Fibroblast of pulmonary artery (primary cell): ENCODE data around the gene CD200.

ENCODE experiments used
- DNase-seq: peaks from one replicate; pipeline ENCODE4 v3.0.0-alpha.2; 2010; ENCODE audit warnings: low read depth
- H3K4me3 ChIP-seq: replicated peaks from 2 replicates; pipeline ENCODE4 v1.5.1; 2011; ENCODE audit warnings: low read depth, mild to moderate bottlenecking, control low read depth, low read length, moderate library complexity
- TF ChIP-seq, protein P1 (sequence below): IDR thresholded peaks from 2 replicates; pipeline ENCODE4 v1.5.1; 2011; ENCODE audit warnings: mild to moderate bottlenecking, control low read depth, low read length, inconsistent platforms; ENCODE audit errors: missing control alignments

The CD200 gene

DNA sequence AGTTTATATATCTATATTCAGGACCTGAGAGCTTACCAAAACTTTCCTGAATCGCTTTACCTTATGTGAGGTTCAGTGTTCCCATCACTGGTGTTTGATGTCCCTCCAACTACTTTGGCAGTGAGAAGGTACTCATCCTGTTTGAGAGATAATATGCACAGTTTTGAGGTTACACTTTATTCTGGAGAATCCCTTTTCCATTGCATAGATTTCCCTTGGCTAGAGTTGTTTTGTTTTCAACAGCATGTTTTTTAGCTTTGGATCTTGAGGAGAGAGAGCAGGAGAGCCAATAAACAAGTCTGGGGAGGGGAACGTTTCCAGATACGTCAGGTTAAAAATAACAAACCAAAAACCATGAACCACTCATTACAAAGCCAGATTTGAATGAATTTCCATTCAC is 33.6 kb downstream of the CD200 start:
- TF ChIP-seq, protein P1, sequence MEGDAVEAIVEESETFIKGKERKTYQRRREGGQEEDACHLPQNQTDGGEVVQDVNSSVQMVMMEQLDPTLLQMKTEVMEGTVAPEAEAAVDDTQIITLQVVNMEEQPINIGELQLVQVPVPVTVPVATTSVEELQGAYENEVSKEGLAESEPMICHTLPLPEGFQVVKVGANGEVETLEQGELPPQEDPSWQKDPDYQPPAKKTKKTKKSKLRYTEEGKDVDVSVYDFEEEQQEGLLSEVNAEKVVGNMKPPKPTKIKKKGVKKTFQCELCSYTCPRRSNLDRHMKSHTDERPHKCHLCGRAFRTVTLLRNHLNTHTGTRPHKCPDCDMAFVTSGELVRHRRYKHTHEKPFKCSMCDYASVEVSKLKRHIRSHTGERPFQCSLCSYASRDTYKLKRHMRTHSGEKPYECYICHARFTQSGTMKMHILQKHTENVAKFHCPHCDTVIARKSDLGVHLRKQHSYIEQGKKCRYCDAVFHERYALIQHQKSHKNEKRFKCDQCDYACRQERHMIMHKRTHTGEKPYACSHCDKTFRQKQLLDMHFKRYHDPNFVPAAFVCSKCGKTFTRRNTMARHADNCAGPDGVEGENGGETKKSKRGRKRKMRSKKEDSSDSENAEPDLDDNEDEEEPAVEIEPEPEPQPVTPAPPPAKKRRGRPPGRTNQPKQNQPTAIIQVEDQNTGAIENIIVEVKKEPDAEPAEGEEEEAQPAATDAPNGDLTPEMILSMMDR = no peak
- H3K4me3 ChIP-seq = no peak overlapping the region
- DNase-seq = no peak

DNA sequence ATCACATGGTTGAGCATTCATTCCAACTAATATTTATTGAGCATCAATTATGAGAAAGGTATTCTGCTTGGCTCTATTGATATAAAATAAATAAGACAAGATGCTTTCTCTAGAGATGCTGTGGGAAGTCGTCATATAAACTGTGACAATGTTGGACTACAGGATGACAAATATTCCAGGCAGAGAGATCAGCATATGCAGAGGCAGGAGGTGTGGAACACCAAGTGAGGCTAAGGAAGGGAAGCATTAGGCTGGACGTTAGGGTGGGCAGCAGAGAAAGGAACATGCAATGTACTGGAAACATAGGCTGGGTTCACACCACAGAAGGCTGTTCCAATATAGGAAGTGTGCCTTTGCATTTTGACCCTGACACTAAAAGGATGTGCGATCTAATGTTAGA is 38.6 kb downstream of the CD200 start:
- H3K4me3 ChIP-seq = no peak overlapping the region
- TF ChIP-seq, protein P1 = no peak
- DNase-seq = no peak

DNA sequence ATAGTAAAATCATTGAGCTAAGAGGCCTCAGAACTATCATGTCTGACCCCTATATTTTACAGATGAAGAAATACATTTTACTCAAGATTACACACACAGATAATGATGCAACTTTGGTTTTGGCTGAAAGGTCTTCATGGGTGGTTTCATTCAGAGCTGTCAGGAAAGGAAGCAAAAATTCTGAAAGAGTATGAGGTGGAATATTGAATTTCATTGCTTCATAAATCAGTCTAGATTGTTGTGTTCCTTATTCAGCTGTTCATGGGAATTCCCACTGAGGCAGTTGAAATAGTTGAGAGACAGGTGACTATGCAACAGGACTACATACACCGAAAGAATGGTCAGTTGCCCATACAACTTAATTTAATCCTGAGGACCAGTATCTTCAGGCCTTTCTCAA is 39.4 kb downstream of the CD200 start:
- TF ChIP-seq, protein P1 = no peak
- H3K4me3 ChIP-seq = no peak overlapping the region
- DNase-seq = no peak

DNA sequence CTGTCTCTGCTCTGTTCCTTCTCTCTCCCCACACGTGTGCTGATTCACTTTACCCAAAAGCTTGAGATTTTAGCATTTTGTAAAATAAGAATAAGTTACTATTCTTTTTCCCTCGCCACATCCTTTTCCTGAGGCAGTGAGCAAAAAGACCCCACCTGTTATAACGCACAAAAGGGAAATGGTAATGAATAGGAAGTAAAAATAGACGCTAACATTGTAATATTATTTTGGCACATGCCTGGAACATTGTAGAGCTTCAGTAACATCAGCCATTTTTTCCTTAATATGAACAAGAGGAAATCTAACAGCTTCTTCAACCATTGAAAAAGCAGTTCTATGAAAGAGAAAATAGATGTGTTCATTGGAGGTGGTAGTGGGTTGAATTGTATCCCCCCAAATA is 40.5 kb downstream of the CD200 start:
- no peak overlapping the region for H3K4me3 ChIP-seq
- DNase-seq = no peak
- TF ChIP-seq, protein P1 = no peak

DNA sequence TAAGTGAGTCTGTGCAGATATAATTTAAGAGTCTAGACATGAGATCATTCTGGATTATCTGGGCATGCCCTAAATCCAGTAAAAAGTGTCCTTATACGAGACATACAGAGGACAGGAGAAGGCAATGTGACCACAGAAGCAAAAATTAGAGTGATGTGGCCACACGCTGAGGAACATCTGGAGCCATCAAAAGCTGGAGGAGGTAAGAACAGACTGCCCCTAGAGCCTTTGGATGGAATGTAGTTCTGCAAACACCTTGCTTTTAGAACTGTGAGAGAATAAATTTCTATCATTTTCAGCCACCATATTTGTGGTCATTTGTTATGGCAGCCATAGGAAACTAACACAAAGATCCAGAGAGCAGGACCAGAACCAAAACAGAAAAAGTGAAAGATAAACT is 41.0 kb downstream of the CD200 start:
- no peak overlapping the region for H3K4me3 ChIP-seq
- TF ChIP-seq, protein P1 = no peak
- no peak for DNase-seq

DNA sequence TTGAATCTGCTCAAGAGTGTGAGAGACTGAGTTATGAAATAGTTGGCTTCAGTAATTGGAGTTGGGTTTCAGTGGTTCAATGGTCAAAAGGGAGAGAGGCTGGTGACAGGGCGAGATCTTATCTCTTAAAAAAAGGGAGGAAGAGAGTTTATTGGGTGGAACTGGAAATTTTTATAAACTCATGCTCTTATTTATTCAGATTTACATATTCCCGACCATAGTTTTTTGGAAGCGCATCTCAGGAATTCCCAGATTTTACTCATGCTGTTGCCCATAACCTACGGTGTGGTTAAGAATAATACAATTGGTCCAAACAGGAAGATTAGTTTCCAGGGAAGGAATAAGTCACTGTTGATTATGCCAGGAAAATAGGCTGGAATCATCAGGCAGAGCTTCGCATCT is 41.4 kb downstream of the CD200 start:
- H3K4me3 ChIP-seq = no peak overlapping the region
- DNase-seq = peak; percentile 68
- TF ChIP-seq, protein P1 = no peak

DNA sequence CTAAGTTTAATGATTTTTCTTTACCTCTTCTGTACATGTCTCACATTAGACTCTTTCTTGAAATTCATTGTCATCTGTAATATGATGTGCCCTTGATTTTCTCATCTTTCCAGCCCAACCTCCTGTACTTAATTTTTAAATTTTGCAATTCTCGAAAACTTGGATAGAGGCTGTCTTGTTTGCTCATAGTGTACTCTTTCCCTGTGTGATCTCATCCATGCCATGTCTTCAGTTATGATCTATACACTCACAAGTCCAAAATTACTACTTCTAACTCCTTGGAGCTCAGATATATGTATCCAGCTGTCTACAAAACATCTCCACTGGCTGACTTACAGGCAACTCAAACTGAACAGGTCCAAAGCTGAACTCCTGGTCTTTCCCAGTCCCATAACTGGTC is 42.2 kb downstream of the CD200 start:
- DNase-seq = no peak

More for the DNA sequence above, 42.2 kb downstream of the CD200 start:
- TF ChIP-seq, protein P1 = no peak
- H3K4me3 ChIP-seq = no peak overlapping the region
